NB4 (cell line): ENCODE results near the gene SIRPG.
"Not testable (repeated sequence)": the region's sequence is repeated elsewhere in the genome, so short reads cannot be mapped to it uniquely, and the experiment has no call there.

Source experiments
- DNase-seq: peaks from one replicate; pipeline ENCODE4 v3.0.0; 2010; ENCODE audit warnings: low read depth
- H3K4me3 ChIP-seq: one replicate; pipeline ENCODE4 v1.5.1; 2011; ENCODE audit warnings: mild to moderate bottlenecking, low read depth, low read length, moderate library complexity
- CTCF ChIP-seq: IDR thresholded peaks from one replicate; pipeline ENCODE4 v1.5.1; 2012; ENCODE audit warnings: low read depth, low read length
- MYC ChIP-seq: IDR thresholded peaks from 2 replicates; pipeline ENCODE4 v1.6.1; 2011; ENCODE audit warnings: low read depth, low read length
- POLR2A ChIP-seq: IDR thresholded peaks from 2 replicates; pipeline ENCODE4 v1.6.1; 2011; ENCODE audit warnings: mild to moderate bottlenecking; ENCODE audit not compliant: insufficient read length; ENCODE audit errors: extremely low read depth
- TF ChIP-seq, protein P1 (sequence below): IDR thresholded peaks from 2 replicates; pipeline ENCODE4 v1.6.1; 2011; ENCODE audit warnings: low read depth, low read length

SIRPG gene

DNA sequence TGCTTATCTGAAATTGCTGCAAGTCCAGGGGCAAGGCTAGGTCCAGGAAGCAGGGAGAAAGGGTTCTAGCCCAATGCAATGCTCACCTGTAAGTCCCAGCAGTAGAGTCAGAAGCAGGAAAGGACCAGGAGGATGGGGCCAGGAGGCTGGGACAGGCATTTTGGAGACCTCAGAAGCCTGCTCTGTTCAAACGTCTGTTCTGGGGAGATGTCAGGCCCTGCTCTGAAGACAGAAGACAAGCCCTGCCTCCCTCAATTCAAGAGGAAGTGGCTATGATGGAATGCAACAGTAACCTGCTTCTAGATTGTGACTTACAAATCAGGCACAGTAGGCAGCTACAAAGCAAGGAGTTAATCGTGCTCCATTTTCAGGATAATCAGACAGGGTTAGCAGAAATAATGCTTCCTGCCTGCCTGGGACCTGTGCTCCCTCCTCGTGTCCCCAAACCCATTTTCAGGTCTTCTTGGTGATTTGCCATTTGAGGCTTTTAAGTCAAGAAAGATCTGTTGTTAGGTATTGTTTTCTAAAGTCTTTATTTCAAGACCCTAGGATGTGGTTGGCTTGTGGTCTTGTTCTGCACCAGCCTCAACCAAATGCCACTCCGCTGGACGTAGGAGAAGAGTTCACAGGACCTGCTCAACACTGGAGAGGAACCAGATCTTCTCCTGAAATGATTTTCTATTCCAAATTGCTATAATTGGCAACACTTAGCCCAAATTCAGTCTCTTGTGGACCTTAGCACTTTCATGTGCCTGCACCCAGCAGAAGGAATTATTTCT is at the start of gene SIRPG:
TSS of gene SIRPG (minus strand) at position 224 of the 779 bp plus-strand sequence. CDS start at position 159, 65 bp downstream.
- peak; percentile 86 for DNase-seq
- peak within 1 kb of the TSS; percentile 22 for H3K4me3 ChIP-seq
- TF ChIP-seq, protein P1, sequence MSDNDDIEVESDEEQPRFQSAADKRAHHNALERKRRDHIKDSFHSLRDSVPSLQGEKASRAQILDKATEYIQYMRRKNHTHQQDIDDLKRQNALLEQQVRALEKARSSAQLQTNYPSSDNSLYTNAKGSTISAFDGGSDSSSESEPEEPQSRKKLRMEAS: no peak; the same call in 1 of the 2 replicates
- TF ChIP-seq POLR2A: peak; percentile 56

GRCh38 chr20:1706887-1707286 is 49.3 kb upstream of the SIRPG start:
- not testable (repeated sequence) for DNase-seq, H3K4me3 ChIP-seq

DNA sequence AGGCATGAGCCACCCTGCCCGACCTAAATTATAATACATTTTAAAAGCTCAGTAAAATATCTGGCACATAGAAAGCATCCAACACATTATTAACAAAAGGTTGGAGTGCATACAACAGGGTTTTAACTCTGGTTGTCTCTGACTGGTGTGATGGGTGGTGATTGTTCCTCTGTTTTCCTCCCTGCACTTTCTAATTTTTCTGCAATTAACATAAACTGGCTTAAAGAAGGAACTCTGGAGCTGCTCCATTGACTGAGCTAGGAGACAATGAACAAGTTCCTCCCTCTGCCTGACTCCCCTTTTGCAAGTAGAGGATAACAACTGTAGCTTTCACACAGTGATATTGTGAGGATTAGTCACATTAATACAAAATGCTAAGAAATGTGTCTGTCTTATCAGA is 48.5 kb upstream of the SIRPG start:
- TF ChIP-seq CTCF: no peak
- TF ChIP-seq POLR2A: no peak
- no peak for TF ChIP-seq MYC
- TF ChIP-seq, protein P1: no peak
- no peak for DNase-seq
- H3K4me3 ChIP-seq: no peak overlapping the region

DNA sequence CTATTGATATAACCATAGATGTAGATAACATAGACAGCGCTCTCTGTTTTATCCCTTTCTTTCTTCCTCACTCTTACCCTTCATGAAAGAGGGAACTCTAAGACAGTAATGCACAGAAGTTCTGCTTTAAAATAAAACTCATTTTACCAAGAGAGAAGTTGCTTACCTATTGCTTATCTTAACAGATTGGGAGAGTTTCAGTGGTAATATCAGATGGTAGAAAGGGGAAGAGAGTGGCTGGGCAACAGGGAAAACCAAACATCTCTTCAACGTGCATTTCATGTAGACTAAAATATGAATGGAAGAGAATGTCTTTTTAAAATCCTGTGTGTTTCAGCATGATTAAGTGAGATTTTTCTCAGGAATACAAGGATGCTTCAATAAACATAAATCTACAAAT is 45.3 kb upstream of the SIRPG start:
- DNase-seq: peak; percentile 32
- TF ChIP-seq CTCF (no peak), POLR2A (no peak), MYC (no peak)
- TF ChIP-seq, protein P1: no peak
- no peak overlapping the region for H3K4me3 ChIP-seq

DNA sequence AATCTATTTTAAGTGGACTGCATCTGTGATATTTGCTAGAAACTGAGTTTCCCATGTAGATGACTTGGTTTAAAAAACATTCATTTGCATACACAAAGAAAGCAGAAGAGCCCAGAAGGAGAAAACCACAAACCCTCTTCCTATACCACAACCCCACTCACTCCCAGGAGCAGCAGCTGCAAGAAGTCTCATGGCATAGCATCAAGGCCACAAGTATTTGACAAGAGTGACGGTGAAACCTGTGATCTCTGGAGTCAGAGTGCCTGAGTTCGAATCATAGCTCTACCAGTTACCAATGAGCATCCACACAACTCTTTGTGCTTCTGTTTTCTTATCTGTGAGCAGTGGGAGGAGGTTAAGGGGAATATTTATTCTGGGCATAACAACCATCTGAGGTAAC is 44.7 kb upstream of the SIRPG start:
- TF ChIP-seq POLR2A (no peak), MYC (no peak), CTCF (no peak)
- H3K4me3 ChIP-seq: no peak overlapping the region
- peak; percentile 93 for DNase-seq

- H3K4me3 ChIP-seq: no peak overlapping the region
- DNase-seq: no peak
- TF ChIP-seq CTCF: no peak
- no peak for TF ChIP-seq POLR2A
- TF ChIP-seq, protein P1: no peak
- TF ChIP-seq MYC: no peak
These were observed 43.4 kb upstream of the SIRPG start for GRCh38 chr20:1700990-1701389.

DNA sequence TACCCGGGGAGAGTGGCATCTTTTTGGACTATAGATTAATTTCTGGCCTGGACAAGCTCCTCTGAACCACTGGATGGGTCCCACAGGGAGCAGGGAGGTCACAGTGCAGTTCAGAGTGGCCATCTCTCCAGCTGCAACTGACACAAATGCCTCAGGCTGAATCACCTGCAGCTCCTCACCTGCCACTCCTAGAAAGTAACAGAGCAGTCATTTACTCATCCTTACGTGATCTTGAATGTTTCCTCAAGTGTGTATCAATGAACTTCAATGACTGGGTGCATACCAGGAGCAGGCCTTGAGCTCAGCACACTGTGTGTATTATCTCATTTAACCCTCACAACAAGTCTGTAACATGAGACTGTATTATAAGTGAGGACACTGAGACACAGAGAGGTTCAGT is 40.0 kb upstream of the SIRPG start:
- no peak overlapping the region for H3K4me3 ChIP-seq
- no peak for TF ChIP-seq CTCF
- no peak for TF ChIP-seq MYC
- TF ChIP-seq, protein P1: no peak
- TF ChIP-seq POLR2A: no peak

More for the DNA sequence above, 40.0 kb upstream of the SIRPG start:
- DNase-seq: no peak
